GM13977 (cell line): ENCODE measurements around the gene CIPC.

Experiments
- DNase-seq: peaks from one replicate; pipeline ENCODE4 v3.0.0; 2012; ENCODE audit warnings: low spot score
- CTCF ChIP-seq: IDR thresholded peaks from 2 replicates; pipeline ENCODE4 v1.5.1; 2012; ENCODE audit warnings: mild to moderate bottlenecking, control low read depth; ENCODE audit not compliant: insufficient read depth; ENCODE audit errors: extremely low read depth, missing control alignments
- in situ Hi-C: fragments of 300-500 bp; cut with MboI; formaldehyde crosslinking; loops from one replicate; pipeline ENCODE4 v1.12.0; 2022; ENCODE audit warnings: low sequenced_read_pairs, low pct_unique_long_range_greater_than_20kb, mixed read lengths, inconsistent platforms; ENCODE audit not compliant: unreplicated experiment

Gene CIPC

GRCh38 chr14:77148510-77149231 is 50.6 kb downstream of the CIPC start:
- no peak for TF ChIP-seq CTCF
- DNase-seq = no peak
- in situ Hi-C loops = loop anchor here (25.0 kb wide), 1 partner anchor 389 kb away; no protein-coding TSS in a partner anchor

GRCh38 chr14:77151245-77151644 is 53.2 kb downstream of the CIPC start:
- in situ Hi-C loops = no loop called here
- TF ChIP-seq CTCF = peak; percentile 47
- no peak for DNase-seq

GRCh38 chr14:77151918-77152588 is 54.0 kb downstream of the CIPC start:
- peak; percentile 77 for DNase-seq
- peak; percentile 15 for TF ChIP-seq CTCF
- in situ Hi-C loops = no loop called here

- in situ Hi-C loops = no loop called here
- DNase-seq = no peak
- no peak for TF ChIP-seq CTCF
These were observed 55.7 kb downstream of the CIPC start for GRCh38 chr14:77153802-77154201.

GRCh38 chr14:77154421-77154820 is 56.4 kb downstream of the CIPC start:
- in situ Hi-C loops = no loop called here
- TF ChIP-seq CTCF = no peak
- DNase-seq = no peak

GRCh38 chr14:77155083-77155482 is 57.0 kb downstream of the CIPC start:
- in situ Hi-C loops = no loop called here
- DNase-seq = no peak
- TF ChIP-seq CTCF = no peak
